GM18526 (cell line): ENCODE measurements around the gene VPS29.

Experiments used
- POLR2A ChIP-seq: IDR thresholded peaks from 3 replicates; pipeline ENCODE4 v1.6.1; 2011; ENCODE audit not compliant: insufficient read length; ENCODE audit errors: extremely low read depth

VPS29 gene

DNA sequence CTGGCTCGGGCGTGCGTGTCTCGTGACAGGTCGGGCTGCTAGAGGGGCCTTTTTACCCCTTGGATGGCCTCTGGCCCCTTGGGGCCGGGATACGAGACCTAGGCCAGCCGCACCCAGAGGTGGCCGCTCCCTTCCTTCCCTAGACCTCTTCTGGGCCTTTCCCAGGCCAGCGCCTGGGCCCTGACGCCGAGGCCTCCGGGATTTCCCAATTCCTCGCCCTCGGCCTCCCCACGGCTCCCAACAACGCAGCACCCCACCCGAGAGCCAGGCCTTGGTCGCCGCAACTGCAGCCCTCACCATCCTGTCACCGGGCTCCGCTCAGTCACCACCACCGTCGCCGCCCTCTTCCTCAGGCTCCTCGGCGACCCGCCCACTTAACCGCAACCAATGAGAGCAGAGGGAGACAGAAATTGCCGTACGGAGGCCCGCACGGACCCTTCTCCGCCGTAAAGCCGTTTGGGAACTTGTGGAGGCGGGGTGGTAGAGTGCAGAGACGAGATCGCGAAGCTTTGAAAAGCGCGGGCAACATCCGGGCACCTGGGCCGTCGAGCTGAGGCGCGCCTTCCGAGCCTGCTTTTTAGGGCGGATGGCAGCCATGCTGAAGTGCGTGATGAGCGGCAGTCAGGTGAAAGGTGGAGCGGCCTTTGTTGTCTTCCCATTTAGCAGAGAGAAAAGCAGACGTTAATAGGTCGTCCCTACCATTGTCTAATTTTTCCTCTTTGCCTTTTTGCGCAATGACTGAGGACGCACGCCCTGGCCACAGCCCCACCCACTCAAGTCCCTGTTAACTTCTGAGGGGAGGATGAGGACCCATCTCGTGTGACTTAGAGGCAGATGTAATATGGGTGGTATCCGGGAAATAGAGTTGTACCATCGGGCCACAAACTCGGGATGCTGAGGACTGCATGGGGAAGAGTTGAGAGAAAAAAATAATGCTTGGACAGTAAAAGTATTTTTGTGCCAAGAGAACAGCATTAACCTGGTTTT, at the start of gene VPS29, which contains the start of gene RAD9B:
Gene VPS29, minus strand, starts transcription at position 360 of the 987 bp plus-strand sequence. Its CDS starts 60 bp downstream, at position 300.
Gene RAD9B, plus strand, starts transcription at position 580 of the 987 bp plus-strand sequence. Its CDS starts 7 bp downstream, at position 587.
- TF ChIP-seq POLR2A, result peak; percentile 95

DNA sequence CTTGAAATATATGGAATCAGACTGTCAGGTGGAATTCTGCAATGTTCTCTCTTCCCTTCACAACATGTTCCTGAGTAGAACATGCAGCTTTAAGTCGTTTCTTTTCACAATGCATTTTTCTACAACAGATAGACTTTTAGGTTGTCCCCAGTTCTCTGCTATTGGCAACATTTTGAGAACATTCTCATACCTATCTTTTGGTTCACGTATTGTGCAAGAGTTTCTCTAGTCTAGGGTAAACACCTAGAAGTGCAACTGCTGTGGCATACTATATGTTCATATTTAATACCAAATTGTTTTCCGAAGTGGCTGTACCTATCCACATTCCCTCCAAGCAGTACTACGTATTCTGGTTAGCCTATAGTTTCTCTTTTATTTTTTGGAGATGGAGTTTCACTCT, 49.1 kb upstream of the VPS29 start:
- no peak for TF ChIP-seq POLR2A

DNA sequence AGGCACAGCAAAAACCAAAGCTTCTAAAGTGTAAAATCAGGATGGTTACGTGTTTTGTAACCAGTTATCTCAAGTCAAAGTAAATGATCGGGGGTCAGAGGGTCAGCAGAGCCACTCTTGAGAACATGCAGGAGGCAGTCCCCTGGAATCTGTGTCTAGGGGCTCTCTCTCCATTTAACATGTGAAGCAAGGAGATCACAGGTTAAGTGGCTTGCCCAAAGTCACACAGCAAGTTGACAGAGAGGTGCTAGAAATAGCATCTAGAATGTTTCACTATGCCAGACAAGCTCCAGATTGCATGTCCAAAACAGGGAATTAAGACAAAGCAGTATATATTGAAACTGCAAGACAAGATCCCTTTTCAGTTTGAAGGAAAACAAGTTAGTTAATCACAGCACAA, 47.8 kb upstream of the VPS29 start:
- no peak for TF ChIP-seq POLR2A

DNA sequence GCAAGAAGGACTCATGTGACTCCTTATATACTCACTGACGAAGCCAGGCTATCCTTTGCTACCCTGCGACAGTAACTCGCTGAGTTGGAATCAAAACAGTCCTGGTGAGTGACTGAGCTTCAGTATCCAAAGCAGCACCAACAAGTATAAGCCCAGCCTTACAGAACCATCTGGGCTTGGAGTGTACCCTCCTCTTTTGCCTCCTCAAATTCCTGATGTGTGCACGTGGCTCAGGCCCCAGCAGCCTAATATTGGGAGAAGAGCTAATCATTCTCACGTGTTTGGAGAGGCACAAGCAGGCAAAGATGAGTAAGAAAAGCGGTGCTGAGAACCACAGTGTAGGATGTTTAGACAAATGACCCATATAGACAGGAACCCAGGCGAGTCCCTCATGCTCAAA, 46.8 kb upstream of the VPS29 start:
- TF ChIP-seq POLR2A, result no peak

- no peak for TF ChIP-seq POLR2A
Observed at GRCh38 chr12:110547090-110547489, 45.2 kb upstream of the VPS29 start.

- TF ChIP-seq POLR2A, result no peak
Observed at GRCh38 chr12:110546339-110546738, 44.4 kb upstream of the VPS29 start.

GRCh38 chr12:110545812-110546211, 43.9 kb upstream of the VPS29 start:
- no peak for TF ChIP-seq POLR2A

- TF ChIP-seq POLR2A, result no peak
Observed at GRCh38 chr12:110543965-110544364, 42.1 kb upstream of the VPS29 start.

- no peak for TF ChIP-seq POLR2A
Observed at GRCh38 chr12:110543252-110543959, 41.5 kb upstream of the VPS29 start.

GRCh38 chr12:110540048-110540447, 38.1 kb upstream of the VPS29 start:
- TF ChIP-seq POLR2A, result no peak

- TF ChIP-seq POLR2A, result no peak
Observed at GRCh38 chr12:110538869-110539622, 37.1 kb upstream of the VPS29 start.

GRCh38 chr12:110537605-110538409, 35.9 kb upstream of the VPS29 start:
- TF ChIP-seq POLR2A, result no peak

GRCh38 chr12:110536834-110537604, 35.1 kb upstream of the VPS29 start:
- no peak for TF ChIP-seq POLR2A

DNA sequence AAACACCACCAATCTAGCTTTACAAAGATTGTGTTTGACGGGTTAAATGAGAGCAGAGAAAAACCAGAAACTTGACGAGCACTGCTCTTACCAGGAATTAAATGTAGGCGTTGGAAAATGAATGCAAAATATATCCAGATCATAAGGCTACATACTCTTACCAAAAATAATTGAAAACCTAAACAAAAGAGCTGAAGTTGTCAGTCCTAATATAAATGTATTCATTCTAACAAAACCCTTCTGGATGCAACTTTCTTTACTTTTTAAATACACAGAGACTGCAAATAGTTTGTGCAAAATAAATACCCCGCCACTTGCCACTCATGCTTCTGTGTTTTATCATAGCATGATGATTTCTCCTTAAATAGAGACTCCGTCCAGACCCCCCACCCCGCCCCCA, 32.9 kb upstream of the VPS29 start:
- TF ChIP-seq POLR2A, result no peak
